HEK293 (cell line): ENCODE measurements around the gene TMEM150A.
A peak's percentile ranks its signal among the peaks of the same experiment; 100 is the strongest.

Source experiments
- ATF2 ChIP-seq: fragments of 450-650 bp; formaldehyde crosslinking; IDR thresholded peaks from 2 replicates; pipeline ENCODE4 v1.5.1; 2016; ENCODE audit warnings: missing biosample characterization, missing genetic modification characterization, low read depth
- HIC1 ChIP-seq: fragments of 450-650 bp; formaldehyde crosslinking; IDR thresholded peaks from 2 replicates; pipeline ENCODE4 v1.5.1; 2016; ENCODE audit warnings: missing biosample characterization, missing genetic modification characterization
- HOXD13 ChIP-seq: sonication (generic); formaldehyde crosslinking; IDR thresholded peaks from 2 replicates; pipeline ENCODE4 v1.8.0; 2022; ENCODE audit warnings: missing genetic modification reagents, borderline replicate concordance
- MEIS1 ChIP-seq: sonication (generic); formaldehyde crosslinking; IDR thresholded peaks from 2 replicates; pipeline ENCODE4 v1.8.1; 2022; ENCODE audit warnings: missing genetic modification reagents, mild to moderate bottlenecking, borderline replicate concordance
- SETDB1 ChIP-seq: IDR thresholded peaks from one replicate; pipeline ENCODE4 v1.6.1; 2017; ENCODE audit warnings: mild to moderate bottlenecking, low read length, moderate library complexity, mixed read lengths; ENCODE audit not compliant: insufficient read length
- SP7 ChIP-seq: fragments of 450-650 bp; formaldehyde crosslinking; IDR thresholded peaks from 2 replicates; pipeline ENCODE4 v1.5.1; 2016; ENCODE audit warnings: missing biosample characterization, missing genetic modification characterization
- ZBTB11 ChIP-seq: fragments of 450-650 bp; formaldehyde crosslinking; conservative IDR thresholded peaks from 2 replicates; pipeline ENCODE4 v1.5.1; 2016; ENCODE audit warnings: low read depth, missing biosample characterization, missing genetic modification characterization
- ZBTB17 ChIP-seq: fragments of 450-650 bp; formaldehyde crosslinking; IDR thresholded peaks from 2 replicates; pipeline ENCODE4 v1.5.1; 2016; ENCODE audit warnings: missing biosample characterization, missing genetic modification characterization
- ZBTB20 ChIP-seq: fragments of 450-650 bp; formaldehyde crosslinking; IDR thresholded peaks from 2 replicates; pipeline ENCODE4 v1.5.1; 2016; ENCODE audit warnings: missing biosample characterization, missing genetic modification characterization
- ZBTB7A ChIP-seq: fragments of 450-650 bp; formaldehyde crosslinking; IDR thresholded peaks from 2 replicates; pipeline ENCODE4 v1.5.1; 2016; ENCODE audit warnings: low read depth, missing biosample characterization, missing genetic modification characterization
- ZIC2 ChIP-seq: fragments of 450-650 bp; formaldehyde crosslinking; IDR thresholded peaks from 2 replicates; pipeline ENCODE4 v1.5.1; 2016; ENCODE audit warnings: missing biosample characterization, missing genetic modification characterization
- ZNF174 ChIP-seq: fragments of 450-650 bp; formaldehyde crosslinking; IDR thresholded peaks from 2 replicates; pipeline ENCODE4 v1.5.0; 2017; ENCODE audit warnings: missing biosample characterization, mild to moderate bottlenecking, missing genetic modification characterization
- ZNF23 ChIP-seq: fragments of 450-650 bp; formaldehyde crosslinking; IDR thresholded peaks from 2 replicates; pipeline ENCODE4 v1.5.1; 2016; ENCODE audit warnings: missing biosample characterization, missing genetic modification characterization, borderline replicate concordance
- ZNF24 ChIP-seq: fragments of 450-650 bp; formaldehyde crosslinking; IDR thresholded peaks from 2 replicates; pipeline ENCODE4 v1.5.1; 2016; ENCODE audit warnings: missing biosample characterization, missing genetic modification characterization
- ZNF354C ChIP-seq: fragments of 450-650 bp; formaldehyde crosslinking; IDR thresholded peaks from 2 replicates; pipeline ENCODE4 v1.5.1; 2016; ENCODE audit warnings: missing biosample characterization, missing genetic modification characterization, low read depth, borderline replicate concordance
- ZNF394 ChIP-seq: fragments of 450-650 bp; formaldehyde crosslinking; IDR thresholded peaks from 2 replicates; pipeline ENCODE4 v1.5.1; 2016; ENCODE audit warnings: missing biosample characterization, missing genetic modification characterization, mild to moderate bottlenecking, moderate library complexity, borderline replicate concordance
- ZNF404 ChIP-seq: fragments of 450-650 bp; formaldehyde crosslinking; IDR thresholded peaks from 2 replicates; pipeline ENCODE4 v1.5.1; 2017; ENCODE audit warnings: missing biosample characterization, missing genetic modification characterization
- ZNF426 ChIP-seq: fragments of 450-650 bp; formaldehyde crosslinking; IDR thresholded peaks from 2 replicates; pipeline ENCODE4 v1.5.1; 2017; ENCODE audit warnings: missing biosample characterization, missing genetic modification characterization, mild to moderate bottlenecking, inconsistent platforms, moderate library complexity
- ZNF433 ChIP-seq: fragments of 450-650 bp; formaldehyde crosslinking; IDR thresholded peaks from 2 replicates; pipeline ENCODE4 v1.5.1; 2016; ENCODE audit warnings: missing biosample characterization, missing genetic modification characterization, low read depth
- ZNF488 ChIP-seq: fragments of 450-650 bp; formaldehyde crosslinking; IDR thresholded peaks from 2 replicates; pipeline ENCODE4 v1.5.1; 2016; ENCODE audit warnings: missing biosample characterization, missing genetic modification characterization
- ZNF513 ChIP-seq: fragments of 450-650 bp; IDR thresholded peaks from 2 replicates; pipeline ENCODE4 v1.5.1; 2018; ENCODE audit warnings: missing biosample characterization, missing genetic modification characterization
- ZNF529 ChIP-seq: fragments of 450-650 bp; formaldehyde crosslinking; IDR thresholded peaks from 2 replicates; pipeline ENCODE4 v1.5.1; 2017; ENCODE audit warnings: missing genetic modification characterization, missing biosample characterization; ENCODE audit not compliant: insufficient replicate concordance
- ZNF548 ChIP-seq: fragments of 450-650 bp; formaldehyde crosslinking; IDR thresholded peaks from 2 replicates; pipeline ENCODE4 v1.5.1; 2016; ENCODE audit warnings: missing biosample characterization, missing genetic modification characterization
- ZNF561 ChIP-seq: fragments of 450-650 bp; IDR thresholded peaks from 2 replicates; pipeline ENCODE4 v1.5.1; 2018; ENCODE audit warnings: missing biosample characterization, missing genetic modification characterization, borderline replicate concordance
- ZNF670 ChIP-seq: fragments of 450-650 bp; formaldehyde crosslinking; IDR thresholded peaks from 2 replicates; pipeline ENCODE4 v1.5.1; 2016; ENCODE audit warnings: missing biosample characterization, missing genetic modification characterization, low read depth
- ZNF701 ChIP-seq: fragments of 450-650 bp; formaldehyde crosslinking; IDR thresholded peaks from 2 replicates; pipeline ENCODE4 v1.5.1; 2016; ENCODE audit warnings: missing biosample characterization, missing genetic modification characterization

Gene TMEM150A

GRCh38 chr2:85602476-85603234 is at the start of gene TMEM150A (continued):
- TF ChIP-seq ZNF561 (tag by site-specific recombination) (peak; percentile 70; the same call in 1 of the 2 replicates), ZBTB11 (tag by site-specific recombination) (peak; percentile 33; the same call in 1 of the 2 replicates), ZNF23 (tag by site-specific recombination) (no peak), ZIC2 (tag by site-specific recombination) (peak; percentile 25; the same call in 1 of the 2 replicates), ZBTB20 (peak; percentile 78), ZNF426 (no peak), ATF2 (tag by site-specific recombination) (no peak), ZNF433 (tag by site-specific recombination) (no peak), ZNF548 (tag by site-specific recombination) (no peak), ZNF174 (tag by site-specific recombination) (no peak), ZNF24 (tag by site-specific recombination) (no peak), SP7 (tag by site-specific recombination) (no peak), HIC1 (tag by site-specific recombination) (no peak), HOXD13 (CRISPR knock-in tag) (no peak), ZNF670 (tag by site-specific recombination) (no peak), ZNF488 (tag by site-specific recombination) (no peak), ZNF394 (tag by site-specific recombination) (no peak), ZNF701 (tag by site-specific recombination) (no peak), ZNF529 (tag by site-specific recombination) (no peak), ZNF513 (no peak), MEIS1 (no peak), ZBTB7A (tag by site-specific recombination) (no peak), SETDB1 (no peak), ZBTB17 (tag by site-specific recombination) (peak; percentile 76), ZNF354C (tag by site-specific recombination) (no peak), ZNF404 (tag by site-specific recombination) (no peak)
